ENCODE results near the gene PRPF18. TPM values are rescaled to one million over a fixed set of nuclear protein-coding genes. Genes with fewer than 3 reads are reported as not detected.

Gene PRPF18
- polyA plus RNA-seq, 4 donors = 19.5 to 28.2 (median 22.6) TPM

GRCh38 chr10:13658871-13659685, 72.3 kb downstream of the PRPF18 start:
- Histone ChIP-seq H3K36me3 (ENCODE audit: control insufficient read depth in 3 of 3, insufficient read depth in 2 of 3, low read depth in 1 of 3, low read length in 3 of 3) (peaks cover 0 to 47% (median 2%) of the 10 kb centered on the region in 3 donors), H3K27me3 (ENCODE audit: control insufficient read depth in 3 of 3, insufficient read depth in 3 of 3, low read length in 3 of 3) (no peaks in the 10 kb centered on the region), H3K27ac (ENCODE audit: low read depth in 1 of 3, low read length in 2 of 3) (no peak overlapping the region), H3K9me3 (ENCODE audit: control insufficient read depth in 2 of 2, insufficient read depth in 1 of 2, low read depth in 1 of 2, low read length in 1 of 2) (no peaks in the 10 kb centered on the region), H3K4me1 (ENCODE audit: control insufficient read depth in 3 of 3, insufficient read depth in 2 of 3, low read depth in 1 of 3, low read length in 2 of 3) (peaks cover 0 to 2% (median 0%) of the 10 kb centered on the region in 3 donors), H3K4me3 (ENCODE audit: low read depth in 1 of 3, low read length in 3 of 3) (no peak overlapping the region)
- DNase-seq = no peak
- FAIRE-seq = no peak
- 67 to 86% (median 72%) methylated on average over 21 of the region's 21 CpGs for WGBS, 3 donors

DNA sequence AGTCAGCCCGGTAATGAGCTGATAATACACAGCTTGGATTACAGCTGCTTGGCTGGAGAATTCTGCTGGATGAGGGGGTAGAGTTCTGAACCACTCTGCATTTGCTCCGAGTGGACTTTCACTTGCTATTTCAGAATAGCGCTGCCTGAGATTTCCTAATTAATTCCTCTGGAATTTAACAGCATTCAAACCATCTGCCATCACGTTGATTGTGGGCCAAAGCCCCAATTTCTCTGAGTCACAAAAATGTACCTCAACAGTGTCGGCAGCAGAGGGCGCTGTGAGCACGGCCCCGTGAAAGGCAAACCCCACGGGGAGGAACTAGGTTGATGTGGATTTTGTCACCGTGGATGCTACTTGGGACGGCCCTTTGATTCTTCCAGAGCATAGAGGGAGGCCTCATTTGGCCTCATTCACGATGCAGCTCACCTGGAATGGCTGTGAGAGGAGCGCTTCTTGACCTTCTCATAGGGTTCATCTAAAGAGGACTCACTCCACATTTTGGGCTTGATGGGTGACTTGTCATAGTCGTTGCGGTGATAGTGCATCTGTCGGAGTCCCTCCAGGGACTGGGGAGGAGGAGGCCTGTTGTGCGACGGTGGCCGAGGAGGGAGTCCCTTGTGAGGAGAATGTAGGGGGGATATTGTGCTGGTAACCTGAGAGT, 73.3 kb downstream of the PRPF18 start:
- Histone ChIP-seq H3K27me3 (ENCODE audit: control insufficient read depth in 3 of 3, insufficient read depth in 3 of 3, low read length in 3 of 3) (no peaks in the 10 kb centered on the region), H3K27ac (ENCODE audit: low read depth in 1 of 3, low read length in 2 of 3) (no peak overlapping the region), H3K36me3 (ENCODE audit: control insufficient read depth in 3 of 3, insufficient read depth in 2 of 3, low read depth in 1 of 3, low read length in 3 of 3) (peaks cover 0 to 40% (median 2%) of the 10 kb centered on the region in 3 donors), H3K4me1 (ENCODE audit: control insufficient read depth in 3 of 3, insufficient read depth in 2 of 3, low read depth in 1 of 3, low read length in 2 of 3) (peaks cover 0 to 2% (median 0%) of the 10 kb centered on the region in 3 donors), H3K9me3 (ENCODE audit: control insufficient read depth in 2 of 2, insufficient read depth in 1 of 2, low read depth in 1 of 2, low read length in 1 of 2) (no peaks in the 10 kb centered on the region), H3K4me3 (ENCODE audit: low read depth in 1 of 3, low read length in 3 of 3) (no peak overlapping the region)
- no peak for FAIRE-seq
- DNase-seq = peak; percentile 35 to 61
- 31 to 36% (median 32%) methylated on average over 19 of the region's 19 CpGs for WGBS, 3 donors

GRCh38 chr10:13660551-13660920, 73.8 kb downstream of the PRPF18 start:
- H3K4me3 ChIP-seq (ENCODE audit: low read depth in 1 of 3, low read length in 3 of 3) = no peak overlapping the region
- no peaks in the 10 kb centered on the region for H3K27me3 ChIP-seq (ENCODE audit: control insufficient read depth in 3 of 3, insufficient read depth in 3 of 3, low read length in 3 of 3)
- WGBS, 3 donors = 60 to 73% (median 66%) methylated on average over 7 of the region's 7 CpGs
- DNase-seq (no peak), FAIRE-seq (no peak)
- no peak overlapping the region for H3K27ac ChIP-seq (ENCODE audit: low read depth in 1 of 3, low read length in 2 of 3)
- H3K4me1 ChIP-seq (ENCODE audit: control insufficient read depth in 3 of 3, insufficient read depth in 2 of 3, low read depth in 1 of 3, low read length in 2 of 3) = peaks cover 0 to 2% (median 0%) of the 10 kb centered on the region in 3 donors
- H3K9me3 ChIP-seq (ENCODE audit: control insufficient read depth in 2 of 2, insufficient read depth in 1 of 2, low read depth in 1 of 2, low read length in 1 of 2) = no peaks in the 10 kb centered on the region
- peaks cover 0 to 42% (median 2%) of the 10 kb centered on the region in 3 donors for H3K36me3 ChIP-seq (ENCODE audit: control insufficient read depth in 3 of 3, insufficient read depth in 2 of 3, low read depth in 1 of 3, low read length in 3 of 3)

- H3K36me3 ChIP-seq (ENCODE audit: control insufficient read depth in 3 of 3, insufficient read depth in 2 of 3, low read depth in 1 of 3, low read length in 3 of 3) = peaks cover 0 to 45% (median 0%) of the 10 kb centered on the region in 3 donors
- no peaks in the 10 kb centered on the region for H3K27me3 ChIP-seq (ENCODE audit: control insufficient read depth in 3 of 3, insufficient read depth in 3 of 3, low read length in 3 of 3)
- DNase-seq (no peak), FAIRE-seq (no peak)
- H3K4me1 ChIP-seq (ENCODE audit: control insufficient read depth in 3 of 3, insufficient read depth in 2 of 3, low read depth in 1 of 3, low read length in 2 of 3) = peaks cover 0 to 2% (median 0%) of the 10 kb centered on the region in 3 donors
- no peak overlapping the region for H3K27ac ChIP-seq (ENCODE audit: low read depth in 1 of 3, low read length in 2 of 3)
- H3K4me3 ChIP-seq (ENCODE audit: low read depth in 1 of 3, low read length in 3 of 3) = no peak overlapping the region
- no peaks in the 10 kb centered on the region for H3K9me3 ChIP-seq (ENCODE audit: control insufficient read depth in 2 of 2, insufficient read depth in 1 of 2, low read depth in 1 of 2, low read length in 1 of 2)
- 67 to 78% (median 71%) methylated on average over 8 of the region's 8 CpGs for WGBS, 3 donors
Measured at GRCh38 chr10:13661256-13661655, 74.5 kb downstream of the PRPF18 start.

DNA sequence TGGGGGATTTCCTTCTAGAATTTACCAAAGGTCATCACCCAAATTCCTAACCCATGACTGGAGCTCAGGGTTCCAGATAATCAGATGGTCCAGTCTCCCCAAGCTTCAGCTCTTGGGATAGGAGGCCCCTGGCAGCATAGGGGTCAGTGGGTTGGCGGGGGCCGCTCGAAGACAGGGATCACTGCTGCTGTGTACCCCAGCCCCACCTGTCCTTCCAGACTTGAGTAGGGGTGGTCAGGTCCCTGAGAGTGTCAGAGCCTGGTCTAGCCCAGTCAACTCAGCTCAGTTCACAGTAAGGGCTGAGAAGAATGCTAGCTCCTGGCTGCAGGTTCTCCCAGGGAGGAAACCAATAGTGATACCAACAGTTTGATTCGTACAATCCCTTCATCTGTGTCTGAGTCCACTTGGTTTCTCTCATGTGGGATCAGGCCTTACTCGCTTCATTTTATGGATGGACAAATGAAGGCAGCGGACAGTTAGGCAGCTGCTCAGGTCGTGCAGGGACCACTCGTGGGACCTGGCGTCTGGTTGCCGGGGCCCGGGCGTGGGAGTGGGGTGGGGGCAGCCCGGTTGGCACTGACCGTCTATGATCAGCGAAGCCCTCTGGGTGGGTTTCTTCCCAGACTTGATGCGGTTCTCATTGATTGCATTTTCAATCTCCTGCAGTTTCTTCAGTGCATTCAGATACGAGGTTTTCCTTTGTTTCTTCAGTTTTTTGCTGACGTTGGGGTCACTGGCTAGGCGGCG, 78.9 kb downstream of the PRPF18 start:
- H3K4me1 ChIP-seq (ENCODE audit: control insufficient read depth in 3 of 3, insufficient read depth in 2 of 3, low read depth in 1 of 3, low read length in 2 of 3) = no peaks in the 10 kb centered on the region
- no peaks in the 10 kb centered on the region for H3K27me3 ChIP-seq (ENCODE audit: control insufficient read depth in 3 of 3, insufficient read depth in 3 of 3, low read length in 3 of 3)
- H3K4me3 ChIP-seq (ENCODE audit: low read depth in 1 of 3, low read length in 3 of 3) = no peak overlapping the region
- FAIRE-seq (no peak), DNase-seq (no peak)
- peaks cover 0 to 47% (median 0%) of the 10 kb centered on the region in 3 donors for H3K36me3 ChIP-seq (ENCODE audit: control insufficient read depth in 3 of 3, insufficient read depth in 2 of 3, low read depth in 1 of 3, low read length in 3 of 3)
- H3K9me3 ChIP-seq (ENCODE audit: control insufficient read depth in 2 of 2, insufficient read depth in 1 of 2, low read depth in 1 of 2, low read length in 1 of 2) = no peaks in the 10 kb centered on the region
- 94 to 98% (median 96%) methylated on average over 20 of the region's 20 CpGs for WGBS, 3 donors
- no peak overlapping the region for H3K27ac ChIP-seq (ENCODE audit: low read depth in 1 of 3, low read length in 2 of 3)

- WGBS, 3 donors = 82 to 92% (median 85%) methylated on average over 4 of the region's 4 CpGs
- DNase-seq = no peak
Measured at GRCh38 chr10:13668126-13668525, 81.4 kb downstream of the PRPF18 start.

GRCh38 chr10:13669182-13669855, 82.6 kb downstream of the PRPF18 start:
- DNase-seq (peak in 1 of 2 donors; percentile 56), FAIRE-seq (no peak)
- H3K9me3 ChIP-seq (ENCODE audit: control insufficient read depth in 2 of 2, insufficient read depth in 1 of 2, low read depth in 1 of 2, low read length in 1 of 2) = no peaks in the 10 kb centered on the region
- peaks cover 0 to 46% (median 2%) of the 10 kb centered on the region in 3 donors for H3K36me3 ChIP-seq (ENCODE audit: control insufficient read depth in 3 of 3, insufficient read depth in 2 of 3, low read depth in 1 of 3, low read length in 3 of 3)
- H3K4me3 ChIP-seq (ENCODE audit: low read depth in 1 of 3, low read length in 3 of 3) = no peak overlapping the region
- H3K4me1 ChIP-seq (ENCODE audit: control insufficient read depth in 3 of 3, insufficient read depth in 2 of 3, low read depth in 1 of 3, low read length in 2 of 3) = no peaks in the 10 kb centered on the region
- H3K27me3 ChIP-seq (ENCODE audit: control insufficient read depth in 3 of 3, insufficient read depth in 3 of 3, low read length in 3 of 3) = no peaks in the 10 kb centered on the region
- WGBS, 3 donors = 52 to 78% (median 69%) methylated on average over 8 of the region's 8 CpGs
- H3K27ac ChIP-seq (ENCODE audit: low read depth in 1 of 3, low read length in 2 of 3) = no peak overlapping the region

More at GRCh38 chr10:13668126-13668525, 81.4 kb downstream of the PRPF18 start:
- H3K4me3 ChIP-seq (ENCODE audit: low read depth in 1 of 3, low read length in 3 of 3) = no peak overlapping the region
- FAIRE-seq = no peak
- no peaks in the 10 kb centered on the region for H3K4me1 ChIP-seq (ENCODE audit: control insufficient read depth in 3 of 3, insufficient read depth in 2 of 3, low read depth in 1 of 3, low read length in 2 of 3)
- H3K9me3 ChIP-seq (ENCODE audit: control insufficient read depth in 2 of 2, insufficient read depth in 1 of 2, low read depth in 1 of 2, low read length in 1 of 2) = no peaks in the 10 kb centered on the region
- H3K36me3 ChIP-seq (ENCODE audit: control insufficient read depth in 3 of 3, insufficient read depth in 2 of 3, low read depth in 1 of 3, low read length in 3 of 3) = peaks cover 0 to 46% (median 0%) of the 10 kb centered on the region in 3 donors
- H3K27me3 ChIP-seq (ENCODE audit: control insufficient read depth in 3 of 3, insufficient read depth in 3 of 3, low read length in 3 of 3) = no peaks in the 10 kb centered on the region
- no peak overlapping the region for H3K27ac ChIP-seq (ENCODE audit: low read depth in 1 of 3, low read length in 2 of 3)

DNA sequence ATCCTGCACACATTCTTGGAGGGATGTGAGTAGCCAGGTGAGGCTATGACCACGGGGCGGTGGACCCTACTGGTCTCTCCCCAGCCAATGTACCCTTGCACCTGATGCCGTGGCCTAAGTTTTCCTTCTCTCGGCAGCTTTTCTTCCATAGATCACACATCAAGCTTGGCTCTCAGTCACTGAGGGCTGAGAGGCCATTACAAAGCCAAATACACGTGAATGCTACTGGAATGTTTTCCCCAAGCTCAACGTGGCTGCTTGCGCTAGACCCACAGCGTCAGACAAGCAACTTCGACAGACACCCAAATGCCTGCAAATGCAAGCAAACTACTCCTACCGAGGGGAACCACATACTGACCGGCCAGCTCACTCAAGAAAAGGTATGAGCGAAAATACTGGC, 83.1 kb downstream of the PRPF18 start:
- DNase-seq = no peak
- H3K4me1 ChIP-seq (ENCODE audit: control insufficient read depth in 3 of 3, insufficient read depth in 2 of 3, low read depth in 1 of 3, low read length in 2 of 3) = no peaks in the 10 kb centered on the region
- H3K9me3 ChIP-seq (ENCODE audit: control insufficient read depth in 2 of 2, insufficient read depth in 1 of 2, low read depth in 1 of 2, low read length in 1 of 2) = no peaks in the 10 kb centered on the region
- no peaks in the 10 kb centered on the region for H3K27me3 ChIP-seq (ENCODE audit: control insufficient read depth in 3 of 3, insufficient read depth in 3 of 3, low read length in 3 of 3)
- 88 to 95% (median 93%) methylated on average over 12 of the region's 12 CpGs for WGBS, 3 donors
- H3K4me3 ChIP-seq (ENCODE audit: low read depth in 1 of 3, low read length in 3 of 3) = no peak overlapping the region
- no peak overlapping the region for H3K27ac ChIP-seq (ENCODE audit: low read depth in 1 of 3, low read length in 2 of 3)
- no peak for FAIRE-seq
- H3K36me3 ChIP-seq (ENCODE audit: control insufficient read depth in 3 of 3, insufficient read depth in 2 of 3, low read depth in 1 of 3, low read length in 3 of 3) = peaks cover 0 to 48% (median 2%) of the 10 kb centered on the region in 3 donors

All from small intestine (tissue), 7 donors.